Right renal cortex interstitium (tissue), 3 donors: Measurements from ENCODE around the gene HTR3C. TPM values are rescaled to one million over a fixed set of nuclear protein-coding genes. Genes with fewer than 3 reads are reported as not detected.

Experiments used
- DNase-seq, 3 donors: peaks; one replicate each; pipeline ENCODE4 v3.0.0-alpha.2; 2013; ENCODE audit warnings: low read depth in 3 of 3, low spot score in 2 of 3
- polyA plus RNA-seq, 3 donors: library from polyadenylated mRNA; unstranded; fragments of 120-200 nt; gene quantifications; one replicate each; pipeline ENCODE4 v1.2.1, GENCODE V29; 2013; ENCODE audit not compliant: insufficient read length in 3 of 3

HTR3C gene
- polyA plus RNA-seq, 3 donors, result not detected

- no peak for DNase-seq
These were observed 29.2 kb downstream of the HTR3C start for GRCh38 chr3:184082034-184082433.

- no peak for DNase-seq
These were observed 29.6 kb downstream of the HTR3C start for GRCh38 chr3:184082465-184082864.

- no peak for DNase-seq
These were observed 32.6 kb downstream of the HTR3C start for GRCh38 chr3:184085389-184085852.

GRCh38 chr3:184092199-184092598 is 39.4 kb downstream of the HTR3C start:
- no peak for DNase-seq

- no peak for DNase-seq
These were observed 44.0 kb downstream of the HTR3C start, which contains the start of gene HTR3E for GRCh38 chr3:184096811-184097383. Gene HTR3E (plus strand): TSS chr3:184097064. CDS start chr3:184097530, 466 bp downstream.

GRCh38 chr3:184097556-184097955 is 44.7 kb downstream of the HTR3C start:
- no peak for DNase-seq

GRCh38 chr3:184099806-184100686 is 47.2 kb downstream of the HTR3C start:
- no peak for DNase-seq

Other genes with a start within 250 kb of the HTR3C start
- under 1 TPM; 0.52 to 0.65 (median 0.61) TPM for gene MAP6D1, start 227.5 kb upstream of the HTR3C start, polyA plus RNA-seq
- 10 to 100 TPM; 59.5 to 67.2 (median 65.0) TPM for gene PARL, start 168.2 kb upstream of the HTR3C start, polyA plus RNA-seq
- 10 to 100 TPM; 44.1 to 53.7 (median 48.7) TPM for gene ABCC5, start 35.2 kb upstream of the HTR3C start, polyA plus RNA-seq
- not detected for gene HTR3D, start 21.3 kb upstream of the HTR3C start, polyA plus RNA-seq
- not detected for gene HTR3E, start 44.0 kb downstream of the HTR3C start, polyA plus RNA-seq
- 10 to 100 TPM; 49.5 to 49.7 (median 49.5) TPM for gene EIF2B5, start 82.3 kb downstream of the HTR3C start, polyA plus RNA-seq
- gene DVL3, start 102.3 kb downstream of the HTR3C start, polyA plus RNA-seq, result 10 to 100 TPM; 59.8 to 69.3 (median 61.2) TPM
- gene AP2M1, start 121.8 kb downstream of the HTR3C start, polyA plus RNA-seq, result 100 to 1,000 TPM; 399 to 438 (median 427) TPM
- 10 to 100 TPM; 55.1 to 59.6 (median 56.2) TPM for gene ABCF3, start 133.2 kb downstream of the HTR3C start, polyA plus RNA-seq
- gene VWA5B2, start 176.5 kb downstream of the HTR3C start, polyA plus RNA-seq, result 1 to 10 TPM in 2 of 3 donors, under 1 TPM in 1; 0.92 to 1.3 (median 1.1) TPM
- gene ALG3, start 195.9 kb downstream of the HTR3C start, polyA plus RNA-seq, result 10 to 100 TPM; 27.9 to 34.3 (median 30.8) TPM
- 1 to 10 TPM; 2.0 to 3.0 (median 2.7) TPM for gene EEF1AKMT4, start 196.6 kb downstream of the HTR3C start, polyA plus RNA-seq
- gene CAMK2N2, start 208.5 kb downstream of the HTR3C start, polyA plus RNA-seq, result not detected
- gene ECE2, start 223.0 kb downstream of the HTR3C start, polyA plus RNA-seq, result under 1 TPM in 1 of 3 donors, not detected in 2; 0.10 TPM
- 100 to 1,000 TPM; 225 to 235 (median 234) TPM for gene PSMD2, start 246.2 kb downstream of the HTR3C start, polyA plus RNA-seq